GM18507 (cell line): ENCODE data around the gene TYRP1.
A peak's percentile ranks its signal among the peaks of the same experiment; 100 is the strongest.

Experiments
- DNase-seq: peaks from one replicate; pipeline ENCODE4 v3.0.0; 2011; ENCODE audit warnings: low read depth; ENCODE audit not compliant: insufficient read length; ENCODE audit errors: extremely low spot score
- FAIRE-seq: peaks from 2 replicates; lab custom pipeline; 2011; peaks lifted over from hg19 to GRCh38; lab: Jason Lieb, UNC

The TYRP1 gene

DNA sequence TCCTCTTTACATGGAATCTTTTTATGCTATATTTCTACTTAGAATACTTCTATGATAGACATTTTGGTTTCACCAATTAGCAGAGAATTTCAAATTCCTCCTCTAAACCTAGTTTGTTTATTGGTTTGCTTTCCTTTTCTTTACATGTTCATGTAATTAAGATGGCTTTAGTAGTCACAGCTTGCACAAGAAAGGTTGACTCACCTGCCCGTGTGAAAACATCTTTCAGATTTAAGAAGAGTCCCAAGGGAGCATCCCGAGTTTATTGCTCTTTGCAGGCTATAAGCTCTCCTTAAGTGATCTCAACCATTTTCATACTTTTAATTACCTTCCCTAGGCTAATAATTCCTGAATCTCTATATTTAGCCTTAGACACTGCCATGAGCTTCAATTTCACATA lies 28.9 kb downstream of the TYRP1 start:
- DNase-seq (no peak), FAIRE-seq (no peak)

DNA sequence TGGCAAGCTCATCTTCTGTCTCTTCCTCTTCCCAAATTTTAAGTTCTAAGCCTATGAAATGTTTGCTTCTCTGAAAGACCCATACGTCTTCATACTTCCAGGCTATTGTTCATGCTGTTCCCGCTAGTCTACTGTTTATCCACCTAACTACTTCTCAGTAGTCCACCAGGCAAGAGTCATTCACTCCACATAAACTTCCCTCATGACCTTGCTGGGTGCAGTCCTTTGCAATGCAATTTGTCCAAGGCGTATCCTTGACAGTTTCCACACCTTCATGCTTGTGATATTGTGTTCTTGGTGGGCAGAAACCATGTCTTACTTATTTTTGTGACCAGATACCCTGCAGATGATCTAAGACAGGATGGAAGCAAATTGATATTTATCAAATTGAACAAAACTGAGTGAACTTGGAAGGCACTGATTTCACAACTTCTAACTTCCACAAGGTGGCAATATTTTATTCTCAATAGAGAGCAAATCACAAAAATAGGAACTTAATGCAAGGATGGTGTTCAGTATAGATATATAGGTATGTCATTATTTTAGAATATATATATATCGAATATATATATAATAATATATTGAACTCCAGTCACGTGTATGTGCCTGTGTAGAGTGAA lies 30.3 kb downstream of the TYRP1 start:
- DNase-seq = no peak
- FAIRE-seq = no peak

DNA sequence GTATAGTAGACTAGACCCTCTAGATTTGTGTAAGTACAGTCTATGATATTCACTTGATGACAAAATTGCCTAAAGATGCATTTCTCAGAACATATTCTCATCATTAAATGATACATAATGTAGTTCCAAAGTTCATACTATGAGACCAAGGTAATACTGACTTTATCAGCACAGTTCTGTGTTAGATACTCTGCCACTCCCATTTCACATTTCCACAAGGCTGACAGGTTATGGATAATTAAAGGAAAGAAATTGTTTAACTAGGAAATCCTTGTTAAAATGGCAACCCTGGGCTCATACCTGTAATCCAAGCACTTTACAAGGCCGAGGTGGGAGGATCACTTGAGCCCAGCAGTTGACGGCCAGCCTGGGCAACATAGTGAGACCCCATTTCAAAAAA lies 33.6 kb downstream of the TYRP1 start:
- no peak for FAIRE-seq
- no peak for DNase-seq

DNA sequence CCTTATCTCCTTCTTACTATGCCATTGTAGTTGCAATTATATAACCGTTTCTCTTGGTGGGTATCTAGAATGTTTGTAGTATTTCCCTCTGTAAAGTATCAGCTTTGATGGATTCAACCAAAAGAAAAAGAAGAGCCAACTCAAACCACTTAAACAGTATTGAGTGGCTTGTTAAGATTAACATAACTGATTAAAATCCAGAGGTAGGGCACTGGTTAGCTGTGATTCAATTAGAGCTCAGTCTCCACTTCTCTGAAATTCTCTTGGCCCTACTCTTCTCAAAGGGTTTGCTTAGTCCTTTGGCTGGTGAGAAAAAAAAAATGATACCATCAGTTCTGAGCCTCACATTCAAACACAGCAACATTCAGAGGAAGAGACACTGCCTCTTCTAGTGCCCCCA lies 37.0 kb downstream of the TYRP1 start:
- no peak for FAIRE-seq
- DNase-seq = no peak

DNA sequence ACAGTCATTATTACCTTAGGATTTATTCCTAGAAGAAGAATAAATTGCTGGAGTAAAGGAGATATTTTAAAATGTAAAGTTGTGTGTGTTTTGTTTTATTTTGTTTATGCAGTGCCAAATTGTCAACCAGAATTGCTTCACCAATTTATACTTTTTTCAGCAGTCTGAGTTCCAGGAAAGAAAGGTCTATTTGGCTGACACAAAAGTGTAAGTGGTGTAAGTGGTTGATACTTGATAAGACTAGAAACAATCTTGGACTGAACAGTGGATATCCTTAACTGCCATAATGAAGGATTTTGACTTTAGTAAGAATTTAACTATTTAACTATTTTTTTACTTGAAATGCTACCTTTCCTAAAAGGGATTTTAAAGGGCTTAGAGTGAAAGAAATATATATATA lies 37.7 kb downstream of the TYRP1 start:
- DNase-seq (no peak), FAIRE-seq (no peak)

DNA sequence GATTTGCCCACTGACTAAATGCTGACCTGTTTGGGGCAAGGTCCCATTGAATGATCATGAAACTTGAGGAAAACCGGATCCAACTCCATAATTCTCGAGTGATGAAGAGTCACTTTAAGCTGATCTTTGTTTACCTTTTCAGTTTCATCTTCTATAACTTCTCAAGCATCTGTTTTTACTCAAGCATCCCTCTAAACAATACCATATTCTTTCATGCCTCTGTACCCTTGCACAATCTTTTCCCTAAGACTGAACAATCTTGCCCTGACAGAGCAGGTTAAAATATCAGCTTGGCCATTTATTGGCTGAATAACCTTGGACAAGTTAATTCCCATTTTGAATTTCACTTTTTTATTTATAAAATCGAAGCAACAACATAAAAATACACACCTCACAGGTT lies 39.8 kb downstream of the TYRP1 start:
- FAIRE-seq = no peak
- no peak for DNase-seq

DNA sequence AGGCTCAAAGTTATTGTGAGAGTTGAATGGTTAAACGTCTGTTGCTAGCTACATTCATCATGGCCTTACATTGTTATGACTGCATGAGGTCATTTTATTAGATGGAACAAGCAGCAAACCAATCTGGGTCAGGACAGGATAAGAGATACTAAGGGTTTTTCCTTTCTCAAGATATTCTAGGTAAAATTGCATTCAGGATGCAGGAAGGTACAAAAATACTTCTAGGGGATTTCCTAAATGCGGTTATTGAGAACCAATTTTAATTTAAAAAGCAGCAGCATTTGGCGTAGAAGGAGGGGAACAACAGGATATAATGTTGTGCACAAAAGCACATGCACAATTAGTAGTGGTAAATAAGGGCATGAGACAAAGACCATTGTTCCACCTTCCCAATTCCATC lies 42.5 kb downstream of the TYRP1 start:
- DNase-seq = no peak
- FAIRE-seq = peak; percentile 39

DNA sequence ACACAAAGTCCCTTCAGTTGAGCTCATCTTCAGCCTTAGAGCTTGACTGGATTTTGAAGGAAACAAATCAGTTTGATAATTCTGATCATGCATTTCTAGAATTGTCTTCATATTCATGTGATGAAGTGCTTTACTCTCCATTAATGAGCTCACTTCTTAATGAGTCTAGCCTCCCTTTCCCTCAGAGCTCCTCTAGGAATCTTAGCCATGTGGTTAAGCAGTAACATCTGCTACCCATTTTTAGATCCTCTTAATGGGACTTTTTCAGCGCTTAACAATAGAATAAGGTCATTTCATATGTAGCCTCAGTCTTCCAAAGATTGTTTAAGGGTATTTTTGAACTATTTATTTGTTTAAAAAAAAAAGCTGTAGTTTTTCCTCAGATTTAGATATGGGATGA lies 44.7 kb downstream of the TYRP1 start:
- no peak for DNase-seq
- no peak for FAIRE-seq

DNA sequence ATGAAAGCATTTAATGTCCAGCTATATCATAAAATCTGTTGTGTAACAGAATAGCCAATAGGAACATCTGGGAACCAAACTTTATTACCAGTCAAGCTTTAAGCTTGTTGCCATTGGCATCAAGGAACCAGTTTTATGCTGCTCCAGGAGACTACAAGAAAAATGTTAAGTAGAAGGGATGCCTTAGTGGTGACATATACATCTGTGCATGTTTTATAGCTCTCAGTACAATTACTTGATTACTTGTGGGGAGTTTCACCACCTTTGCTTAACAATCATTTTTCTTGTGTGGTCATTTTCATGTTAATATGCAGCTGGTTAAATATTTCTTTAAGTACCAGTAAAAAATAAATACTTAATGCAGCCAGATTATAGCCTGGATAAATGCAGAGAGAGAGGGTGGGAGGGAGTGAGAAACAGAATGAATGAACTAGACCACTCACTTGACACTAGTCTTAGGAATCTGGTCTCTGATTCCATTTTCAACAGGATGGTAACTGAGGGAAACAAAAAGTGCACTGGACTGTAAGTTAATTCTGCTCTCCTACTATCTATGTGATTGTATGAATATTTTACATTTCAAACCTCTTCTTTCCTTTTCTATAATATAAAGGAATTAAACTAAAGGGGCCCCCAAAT lies 45.9 kb downstream of the TYRP1 start:
- DNase-seq = no peak
- FAIRE-seq = no peak

DNA sequence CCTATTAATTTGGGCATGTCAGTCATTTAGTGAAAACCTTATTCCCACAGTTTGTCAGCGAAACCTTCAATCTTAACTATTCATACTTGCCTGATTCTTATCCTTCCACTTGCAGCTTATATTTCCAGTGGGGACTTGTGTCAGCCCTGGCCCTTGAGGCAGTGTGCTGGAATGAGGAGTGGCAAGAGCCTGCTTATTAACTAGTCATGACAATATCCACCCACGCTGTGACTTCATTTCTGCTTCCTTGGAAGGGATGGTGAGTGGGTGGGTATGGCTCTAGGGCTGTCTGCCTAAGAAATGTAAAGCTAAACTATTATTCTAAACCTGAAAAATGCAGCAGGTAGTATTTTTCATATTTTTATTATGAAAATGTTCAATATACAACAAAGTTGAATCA lies 47.7 kb downstream of the TYRP1 start:
- FAIRE-seq = no peak
- no peak for DNase-seq

DNA sequence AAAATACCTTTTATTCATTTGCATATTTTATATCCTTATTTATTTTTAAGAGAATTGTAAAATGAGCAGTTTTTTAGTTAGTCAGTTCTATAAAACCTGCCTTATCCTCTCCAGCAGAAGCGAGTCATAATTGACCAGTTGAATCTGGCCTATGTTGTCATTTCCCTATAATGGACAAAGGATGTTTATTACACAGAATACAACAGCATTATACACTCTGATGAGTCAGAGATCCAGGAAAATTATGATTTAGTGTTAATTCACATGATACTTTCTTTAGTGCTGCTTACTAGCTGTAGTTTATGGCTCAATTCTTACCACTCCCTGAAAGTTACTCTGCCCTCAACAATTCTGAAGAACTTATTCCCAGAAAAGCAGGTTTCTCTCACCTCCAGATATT lies 54.8 kb downstream of the TYRP1 start:
- FAIRE-seq (no peak), DNase-seq (no peak)

DNA sequence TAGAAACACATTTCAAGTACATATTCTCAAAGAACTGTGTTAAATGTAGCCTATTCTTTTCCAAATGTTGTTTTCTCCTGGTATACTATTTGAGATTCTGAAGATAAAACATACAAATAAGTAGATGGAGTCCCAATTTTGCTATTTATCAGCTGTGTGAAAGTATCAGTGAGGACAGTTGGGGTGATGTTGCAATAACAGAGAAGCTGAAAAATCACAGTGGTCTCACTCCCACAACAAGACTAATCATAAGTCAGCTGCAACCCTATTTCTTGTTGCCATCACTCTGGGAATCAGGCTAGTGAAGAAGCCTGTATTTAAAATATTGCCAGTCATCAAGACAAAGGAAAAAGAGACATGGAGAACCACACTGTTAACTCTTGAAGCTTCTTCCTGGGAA lies 55.8 kb downstream of the TYRP1 start:
- FAIRE-seq (no peak), DNase-seq (no peak)

DNA sequence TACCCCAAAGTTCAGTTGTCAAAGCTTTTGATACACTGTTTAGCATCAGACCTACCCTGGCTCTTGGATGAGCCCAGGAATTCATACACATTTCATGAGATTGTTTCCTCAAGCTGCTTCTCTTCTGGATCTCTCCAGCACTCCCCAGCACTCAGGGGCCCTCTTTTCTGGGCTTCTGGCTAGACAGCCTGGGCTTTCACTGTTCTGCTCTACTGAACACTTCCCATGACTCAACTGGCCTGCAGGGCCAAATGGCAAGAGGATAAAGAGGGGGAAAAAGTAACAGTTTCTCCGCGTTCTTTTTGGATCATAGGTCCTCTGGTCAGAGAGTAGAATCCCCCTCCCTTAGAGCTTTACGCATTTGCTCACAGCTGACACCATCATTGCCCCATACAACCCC lies 60.7 kb downstream of the TYRP1 start:
- DNase-seq (no peak), FAIRE-seq (no peak)

DNA sequence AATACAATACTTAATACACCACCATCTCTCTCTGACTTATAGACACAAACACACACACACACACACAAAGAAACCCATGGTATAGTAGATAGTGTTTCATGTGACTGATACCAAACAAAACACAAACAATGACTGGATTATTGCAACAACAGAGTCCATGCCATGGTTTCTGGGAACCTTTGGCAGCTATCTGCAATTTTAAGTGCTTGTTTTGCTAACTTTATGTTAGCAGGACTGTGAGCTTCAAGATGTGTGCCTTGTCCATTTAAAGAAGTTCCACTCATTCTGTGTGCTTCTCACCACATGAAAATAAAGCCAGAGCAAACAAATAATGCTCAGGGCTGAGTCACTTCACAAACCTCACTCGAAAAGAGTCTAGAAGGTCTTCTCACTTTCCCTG lies 66.6 kb downstream of the TYRP1 start:
- no peak for DNase-seq
- FAIRE-seq = no peak
